GM21825 (cell line): Measurements from ENCODE around the gene TMBIM6.
A peak's percentile ranks its signal among the peaks of the same experiment; 100 is the strongest.
"Not testable (repeated sequence)": the region's sequence is repeated elsewhere in the genome, so short reads cannot be mapped to it uniquely, and the experiment has no call there.

Experiments used
- ATAC-seq: cut with Tn5 transposase; IDR thresholded peaks from one replicate; pipeline ENCODE4 v1.9.1; 2021; ENCODE audit warnings: mild to moderate bottlenecking, moderate library complexity; ENCODE audit not compliant: unreplicated experiment

TMBIM6 gene

GRCh38 chr12:49740930-49741881 lies at the start of gene TMBIM6:
Gene TMBIM6, plus strand, starts transcription at chr12:49741557. Its CDS starts 10,937 bp downstream, at chr12:49752494.
- ATAC-seq, result peak; percentile 94

GRCh38 chr12:49692851-49693250 lies 48.5 kb upstream of the TMBIM6 start:
- ATAC-seq, result no peak

GRCh38 chr12:49693931-49694444 lies 47.4 kb upstream of the TMBIM6 start:
- ATAC-seq, result no peak

GRCh38 chr12:49696723-49697122 lies 44.6 kb upstream of the TMBIM6 start:
- ATAC-seq, result no peak

GRCh38 chr12:49697808-49698207 lies 43.5 kb upstream of the TMBIM6 start:
- ATAC-seq, result no peak

GRCh38 chr12:49698619-49699545 lies 42.5 kb upstream of the TMBIM6 start:
- peak; percentile 75 for ATAC-seq

GRCh38 chr12:49702009-49702408 lies 39.3 kb upstream of the TMBIM6 start:
- no peak for ATAC-seq

- ATAC-seq, result no peak
Measured at GRCh38 chr12:49702676-49703215, 38.6 kb upstream of the TMBIM6 start.

- ATAC-seq, result no peak
Measured at GRCh38 chr12:49703647-49704137, 37.7 kb upstream of the TMBIM6 start.

- no peak for ATAC-seq
Measured at GRCh38 chr12:49705479-49706134, 35.8 kb upstream of the TMBIM6 start.

- ATAC-seq, result peak; percentile 3
Measured at GRCh38 chr12:49706351-49707127, 34.8 kb upstream of the TMBIM6 start.

GRCh38 chr12:49707128-49707811 lies 34.1 kb upstream of the TMBIM6 start, which contains the start of gene FMNL3:
Gene FMNL3, minus strand, starts transcription at chr12:49707405. Its CDS starts 225 bp downstream, at chr12:49707180.
- ATAC-seq, result peak; percentile 71

- no peak for ATAC-seq
Measured at GRCh38 chr12:49707812-49708147, 33.6 kb upstream of the TMBIM6 start.

GRCh38 chr12:49708851-49709250 lies 32.5 kb upstream of the TMBIM6 start:
- ATAC-seq, result no peak

GRCh38 chr12:49713952-49714351 lies 27.4 kb upstream of the TMBIM6 start:
- ATAC-seq, result not testable (repeated sequence)

GRCh38 chr12:49716553-49716952 lies 24.8 kb upstream of the TMBIM6 start:
- ATAC-seq, result peak; percentile 57

GRCh38 chr12:49717800-49718199 lies 23.6 kb upstream of the TMBIM6 start:
- not testable (repeated sequence) for ATAC-seq

- no peak for ATAC-seq
Measured at GRCh38 chr12:49720214-49720613, 21.1 kb upstream of the TMBIM6 start.

GRCh38 chr12:49721355-49721754 lies 20.0 kb upstream of the TMBIM6 start:
- not testable (repeated sequence) for ATAC-seq
